ENCODE data around the gene TERB2. TPM values are rescaled to one million over a fixed set of nuclear protein-coding genes. Genes with fewer than 3 reads are reported as not detected.

Gene TERB2
- total RNA-seq = not detected in 2 replicates

GRCh38 chr15:44956388-44956787 is at the start of gene TERB2:
Gene TERB2 (plus strand): TSS chr15:44956687. CDS start chr15:44956719, 32 bp downstream.

GRCh38 chr15:45022871-45023658 is 66.6 kb downstream of the TERB2 start, which contains the start of gene SORD:
Gene SORD (plus strand): TSS chr15:45023195. CDS start chr15:45023284, 89 bp downstream.

Other genes with a start within 250 kb of the TERB2 start
- gene PATL2, start 245.4 kb upstream of the TERB2 start, total RNA-seq = under 0.01 and 0.09 TPM in 2 replicates
- gene B2M, start 245.2 kb upstream of the TERB2 start, total RNA-seq = 1,743 and 1,840 TPM in 2 replicates
- gene TRIM69, start 220.2 kb upstream of the TERB2 start, total RNA-seq = 8.2 and 9.3 TPM in 2 replicates
- 14.2 and 14.7 TPM in 2 replicates for gene SORD, start 66.5 kb downstream of the TERB2 start, total RNA-seq
- gene DUOX2, start 157.5 kb downstream of the TERB2 start, total RNA-seq = not detected in 2 replicates
- gene DUOXA2, start 157.6 kb downstream of the TERB2 start, total RNA-seq = not detected in 2 replicates
- not detected in 2 replicates for gene DUOXA1, start 173.2 kb downstream of the TERB2 start, total RNA-seq
- gene DUOX1, start 173.3 kb downstream of the TERB2 start, total RNA-seq = not detected in 2 replicates
- gene SHF, start 231.3 kb downstream of the TERB2 start, total RNA-seq = 1.8 TPM in 2 replicates

Measured in endothelial cell of coronary artery (primary cell).